ENCODE results near the gene FOXP1.

Gene FOXP1

GRCh38 chr3:71186801-71187200 lies 396.7 kb downstream of the FOXP1 start:
- no peak for ATAC-seq
- Mint-ChIP-seq H3K36me3 (peaks cover 29% of the 10 kb centered on the region), H3K4me1 (peaks cover 58% of the 10 kb centered on the region), H3K4me3 (no peak overlapping the region), H3K27ac (no peak overlapping the region), H3K9me3 (peaks cover 3% of the 10 kb centered on the region), H3K27me3 (no peaks in the 10 kb centered on the region)

GRCh38 chr3:71185733-71186455 lies 397.6 kb downstream of the FOXP1 start:
- no peaks in the 10 kb centered on the region for H3K27me3 Mint-ChIP-seq
- H3K36me3 Mint-ChIP-seq = peaks cover 29% of the 10 kb centered on the region
- no peak for ATAC-seq
- peaks cover 49% of the 10 kb centered on the region for H3K4me1 Mint-ChIP-seq
- peaks cover 3% of the 10 kb centered on the region for H3K9me3 Mint-ChIP-seq
- peak overlapping the region; percentile 49 for H3K27ac Mint-ChIP-seq
- no peak overlapping the region for H3K4me3 Mint-ChIP-seq

GRCh38 chr3:71184252-71184651 lies 399.3 kb downstream of the FOXP1 start:
- no peak overlapping the region for H3K4me3 Mint-ChIP-seq
- H3K27me3 Mint-ChIP-seq = no peaks in the 10 kb centered on the region
- peaks cover 19% of the 10 kb centered on the region for H3K36me3 Mint-ChIP-seq
- ATAC-seq = no peak
- H3K4me1 Mint-ChIP-seq = peaks cover 36% of the 10 kb centered on the region
- no peaks in the 10 kb centered on the region for H3K9me3 Mint-ChIP-seq
- peak overlapping the region; percentile 49 for H3K27ac Mint-ChIP-seq

GRCh38 chr3:71183549-71183948 lies 400.0 kb downstream of the FOXP1 start:
- Mint-ChIP-seq H3K4me1 (peaks cover 30% of the 10 kb centered on the region), H3K27me3 (no peaks in the 10 kb centered on the region), H3K27ac (peak overlapping the region; percentile 49), H3K36me3 (peaks cover 12% of the 10 kb centered on the region), H3K9me3 (no peaks in the 10 kb centered on the region), H3K4me3 (no peak overlapping the region)
- no peak for ATAC-seq

- Mint-ChIP-seq H3K9me3 (no peaks in the 10 kb centered on the region), H3K4me1 (peaks cover 24% of the 10 kb centered on the region), H3K4me3 (no peak overlapping the region), H3K36me3 (peaks cover 11% of the 10 kb centered on the region), H3K27me3 (no peaks in the 10 kb centered on the region), H3K27ac (peak overlapping the region; percentile 24)
- ATAC-seq = no peak
Observed at GRCh38 chr3:71180524-71180923, 403.0 kb downstream of the FOXP1 start.

- ATAC-seq = no peak
- Mint-ChIP-seq H3K4me1 (peaks cover 13% of the 10 kb centered on the region), H3K36me3 (peaks cover 5% of the 10 kb centered on the region), H3K4me3 (no peak overlapping the region), H3K9me3 (no peaks in the 10 kb centered on the region), H3K27me3 (no peaks in the 10 kb centered on the region), H3K27ac (no peak overlapping the region)
Observed at GRCh38 chr3:71177375-71177774, 406.2 kb downstream of the FOXP1 start.

- no peak for ATAC-seq
- Mint-ChIP-seq H3K9me3 (no peaks in the 10 kb centered on the region), H3K27ac (peak overlapping the region; percentile 58), H3K4me3 (no peak overlapping the region), H3K4me1 (peaks cover 13% of the 10 kb centered on the region), H3K27me3 (no peaks in the 10 kb centered on the region), H3K36me3 (peaks cover 5% of the 10 kb centered on the region)
Observed at GRCh38 chr3:71176366-71176765, 407.2 kb downstream of the FOXP1 start.

GRCh38 chr3:71175691-71176365 lies 407.7 kb downstream of the FOXP1 start:
- H3K36me3 Mint-ChIP-seq = peaks cover 5% of the 10 kb centered on the region

GRCh38 chr3:71172951-71173350 lies 410.6 kb downstream of the FOXP1 start:
- H3K9me3 Mint-ChIP-seq = no peaks in the 10 kb centered on the region
- peaks cover 21% of the 10 kb centered on the region for H3K4me1 Mint-ChIP-seq
- peak overlapping the region; percentile 15 for H3K27ac Mint-ChIP-seq
- no peak overlapping the region for H3K4me3 Mint-ChIP-seq
- no peak for ATAC-seq
- no peaks in the 10 kb centered on the region for H3K27me3 Mint-ChIP-seq
- H3K36me3 Mint-ChIP-seq = peaks cover 5% of the 10 kb centered on the region

More at GRCh38 chr3:71175691-71176365, 407.7 kb downstream of the FOXP1 start:
- Mint-ChIP-seq H3K9me3 (no peaks in the 10 kb centered on the region), H3K27ac (peak overlapping the region; percentile 58), H3K4me1 (peaks cover 13% of the 10 kb centered on the region), H3K27me3 (no peaks in the 10 kb centered on the region), H3K4me3 (no peak overlapping the region)
- ATAC-seq = no peak

GRCh38 chr3:71172189-71172588 lies 411.3 kb downstream of the FOXP1 start:
- Mint-ChIP-seq H3K4me3 (no peak overlapping the region), H3K4me1 (peaks cover 21% of the 10 kb centered on the region), H3K36me3 (peaks cover 5% of the 10 kb centered on the region), H3K27ac (peak overlapping the region; percentile 15), H3K27me3 (no peaks in the 10 kb centered on the region), H3K9me3 (no peaks in the 10 kb centered on the region)
- no peak for ATAC-seq

- Mint-ChIP-seq H3K27me3 (no peaks in the 10 kb centered on the region), H3K36me3 (peaks cover 14% of the 10 kb centered on the region), H3K9me3 (no peaks in the 10 kb centered on the region), H3K27ac (no peak overlapping the region), H3K4me3 (no peak overlapping the region), H3K4me1 (peaks cover 21% of the 10 kb centered on the region)
- no peak for ATAC-seq
Observed at GRCh38 chr3:71171247-71171646, 412.3 kb downstream of the FOXP1 start.

- Mint-ChIP-seq H3K27me3 (no peaks in the 10 kb centered on the region), H3K4me1 (peaks cover 21% of the 10 kb centered on the region), H3K9me3 (no peaks in the 10 kb centered on the region), H3K36me3 (peaks cover 23% of the 10 kb centered on the region), H3K27ac (peak overlapping the region; percentile 30), H3K4me3 (no peak overlapping the region)
- ATAC-seq = no peak
Observed at GRCh38 chr3:71168880-71169411, 414.6 kb downstream of the FOXP1 start.

- H3K4me1 Mint-ChIP-seq = peaks cover 16% of the 10 kb centered on the region
- no peaks in the 10 kb centered on the region for H3K9me3 Mint-ChIP-seq
- ATAC-seq = no peak
- peaks cover 23% of the 10 kb centered on the region for H3K36me3 Mint-ChIP-seq
- no peak overlapping the region for H3K4me3 Mint-ChIP-seq
- peak overlapping the region; percentile 30 for H3K27ac Mint-ChIP-seq
- H3K27me3 Mint-ChIP-seq = no peaks in the 10 kb centered on the region
Observed at GRCh38 chr3:71168121-71168721, 415.3 kb downstream of the FOXP1 start.

- Mint-ChIP-seq H3K9me3 (no peaks in the 10 kb centered on the region), H3K4me1 (peaks cover 10% of the 10 kb centered on the region), H3K27ac (no peak overlapping the region), H3K27me3 (no peaks in the 10 kb centered on the region), H3K4me3 (no peak overlapping the region), H3K36me3 (peaks cover 19% of the 10 kb centered on the region)
- ATAC-seq = no peak
Observed at GRCh38 chr3:71166339-71167240, 416.9 kb downstream of the FOXP1 start.

GRCh38 chr3:71164881-71165280 lies 418.6 kb downstream of the FOXP1 start:
- Mint-ChIP-seq H3K4me1 (peaks cover 17% of the 10 kb centered on the region), H3K9me3 (peaks cover 3% of the 10 kb centered on the region), H3K4me3 (no peak overlapping the region), H3K27me3 (no peaks in the 10 kb centered on the region), H3K27ac (no peak overlapping the region), H3K36me3 (peaks cover 26% of the 10 kb centered on the region)
- ATAC-seq = no peak

All from stimulated activated memory B cell treated with anti-CD40 and anti-IgM and Interleukin-4, amounts not matched to agents 10 μg/mL and 1 μg/mL and 100 μg/mL, for 72 hours (primary cell).